ENCODE data around the gene PRTN3.

Gene PRTN3

GRCh38 chr19:810883-811489, 29.8 kb upstream of the PRTN3 start:
- no peak overlapping the region for H4K8ac ChIP-seq (ENCODE audit: low read depth, low read length)
- no peak overlapping the region for H3K4me2 ChIP-seq (ENCODE audit: low read length)
- no peak overlapping the region for H3K27ac ChIP-seq (ENCODE audit: low read depth, low read length)
- H3K4ac ChIP-seq (ENCODE audit: low read depth, low read length) = no peak overlapping the region
- H3K56ac ChIP-seq (ENCODE audit: low read length) = no peak overlapping the region
- H3K79me1 ChIP-seq (ENCODE audit: low read length) = peaks cover 13% of the 10 kb centered on the region
- H3K23ac ChIP-seq (ENCODE audit: low read length) = no peak overlapping the region
- H3K27me3 ChIP-seq (ENCODE audit: insufficient read depth, low read length, poor library complexity) = no peaks in the 10 kb centered on the region
- H3K9ac ChIP-seq (ENCODE audit: low read length) = no peak overlapping the region
- no CpG with 5 or more reads among the region's 25 CpGs for WGBS (ENCODE audit: extremely low coverage, insufficient coverage, low lambda C conversion rate)
- DNase-seq = no peak
- H2BK5ac ChIP-seq (ENCODE audit: low read length) = no peak overlapping the region
- no peak overlapping the region for H2BK15ac ChIP-seq (replicated peaks; ENCODE audit: low read depth)
- no peaks in the 10 kb centered on the region for H3K4me1 ChIP-seq (ENCODE audit: control insufficient read depth, low read depth, low read length)
- no peak overlapping the region for H4K5ac ChIP-seq (ENCODE audit: low read length)
- H3K36me3 ChIP-seq (ENCODE audit: control insufficient read depth, insufficient read depth, low read length) = peaks cover 33% of the 10 kb centered on the region
- peaks cover 17% of the 10 kb centered on the region for H3K79me2 ChIP-seq (ENCODE audit: control insufficient read depth, insufficient read depth, low read length)
- H2AK5ac ChIP-seq (ENCODE audit: low read length) = no peak overlapping the region
- H3K4me3 ChIP-seq (ENCODE audit: low read length) = no peak overlapping the region
- no peak overlapping the region for H2BK120ac ChIP-seq (ENCODE audit: low read depth, low read length)
- no peak overlapping the region for H3K18ac ChIP-seq (ENCODE audit: low read length)

GRCh38 chr19:811506-812048, 29.2 kb upstream of the PRTN3 start:
- H3K4me1 ChIP-seq (ENCODE audit: control insufficient read depth, low read depth, low read length) = no peaks in the 10 kb centered on the region
- peaks cover 29% of the 10 kb centered on the region for H3K36me3 ChIP-seq (ENCODE audit: control insufficient read depth, insufficient read depth, low read length)
- H3K9ac ChIP-seq (ENCODE audit: low read length) = no peak overlapping the region
- H4K8ac ChIP-seq (ENCODE audit: low read depth, low read length) = no peak overlapping the region
- H3K23ac ChIP-seq (ENCODE audit: low read length) = no peak overlapping the region
- H2BK120ac ChIP-seq (ENCODE audit: low read depth, low read length) = no peak overlapping the region
- no peak overlapping the region for H2BK5ac ChIP-seq (ENCODE audit: low read length)
- H3K27ac ChIP-seq (ENCODE audit: low read depth, low read length) = no peak overlapping the region
- H3K18ac ChIP-seq (ENCODE audit: low read length) = no peak overlapping the region
- H3K56ac ChIP-seq (ENCODE audit: low read length) = no peak overlapping the region
- H2BK15ac ChIP-seq (replicated peaks; ENCODE audit: low read depth) = no peak overlapping the region
- H3K27me3 ChIP-seq (ENCODE audit: insufficient read depth, low read length, poor library complexity) = no peaks in the 10 kb centered on the region
- H2AK5ac ChIP-seq (ENCODE audit: low read length) = no peak overlapping the region
- H3K79me2 ChIP-seq (ENCODE audit: control insufficient read depth, insufficient read depth, low read length) = peaks cover 14% of the 10 kb centered on the region
- no peak overlapping the region for H3K4me2 ChIP-seq (ENCODE audit: low read length)
- H3K4me3 ChIP-seq (ENCODE audit: low read length) = no peak overlapping the region
- no CpG with 5 or more reads among the region's 20 CpGs for WGBS (ENCODE audit: extremely low coverage, insufficient coverage, low lambda C conversion rate)
- H3K79me1 ChIP-seq (ENCODE audit: low read length) = peaks cover 11% of the 10 kb centered on the region
- H4K5ac ChIP-seq (ENCODE audit: low read length) = no peak overlapping the region
- no peak for DNase-seq
- no peak overlapping the region for H3K4ac ChIP-seq (ENCODE audit: low read depth, low read length)

GRCh38 chr19:812049-812746, 28.6 kb upstream of the PRTN3 start:
- no peak overlapping the region for H4K5ac ChIP-seq (ENCODE audit: low read length)
- no peak overlapping the region for H3K23ac ChIP-seq (ENCODE audit: low read length)
- peaks cover 6% of the 10 kb centered on the region for H3K79me1 ChIP-seq (ENCODE audit: low read length)
- no peak overlapping the region for H4K8ac ChIP-seq (ENCODE audit: low read depth, low read length)
- H2BK120ac ChIP-seq (ENCODE audit: low read depth, low read length) = no peak overlapping the region
- no peak overlapping the region for H3K4me2 ChIP-seq (ENCODE audit: low read length)
- H3K79me2 ChIP-seq (ENCODE audit: control insufficient read depth, insufficient read depth, low read length) = peaks cover 8% of the 10 kb centered on the region
- H2BK15ac ChIP-seq (replicated peaks; ENCODE audit: low read depth) = no peak overlapping the region
- DNase-seq = no peak
- no CpG with 5 or more reads among the region's 80 CpGs for WGBS (ENCODE audit: extremely low coverage, insufficient coverage, low lambda C conversion rate)
- H3K4me1 ChIP-seq (ENCODE audit: control insufficient read depth, low read depth, low read length) = no peaks in the 10 kb centered on the region
- H3K4me3 ChIP-seq (ENCODE audit: low read length) = no peak overlapping the region
- H2AK5ac ChIP-seq (ENCODE audit: low read length) = no peak overlapping the region
- no peak overlapping the region for H3K56ac ChIP-seq (ENCODE audit: low read length)
- no peaks in the 10 kb centered on the region for H3K27me3 ChIP-seq (ENCODE audit: insufficient read depth, low read length, poor library complexity)
- H3K4ac ChIP-seq (ENCODE audit: low read depth, low read length) = no peak overlapping the region
- no peak overlapping the region for H3K9ac ChIP-seq (ENCODE audit: low read length)
- H3K36me3 ChIP-seq (ENCODE audit: control insufficient read depth, insufficient read depth, low read length) = peaks cover 23% of the 10 kb centered on the region
- H2BK5ac ChIP-seq (ENCODE audit: low read length) = no peak overlapping the region
- H3K27ac ChIP-seq (ENCODE audit: low read depth, low read length) = no peak overlapping the region
- no peak overlapping the region for H3K18ac ChIP-seq (ENCODE audit: low read length)

- Histone ChIP-seq H2AK5ac (ENCODE audit: low read length) (no peak overlapping the region), H3K4me1 (ENCODE audit: control insufficient read depth, low read depth, low read length) (no peaks in the 10 kb centered on the region), H3K56ac (ENCODE audit: low read length) (no peak overlapping the region), H2BK120ac (ENCODE audit: low read depth, low read length) (no peak overlapping the region), H4K8ac (ENCODE audit: low read depth, low read length) (no peak overlapping the region), H4K5ac (ENCODE audit: low read length) (no peak overlapping the region), H3K4ac (ENCODE audit: low read depth, low read length) (no peak overlapping the region), H3K27me3 (ENCODE audit: insufficient read depth, low read length, poor library complexity) (no peaks in the 10 kb centered on the region), H3K36me3 (ENCODE audit: control insufficient read depth, insufficient read depth, low read length) (peaks cover 19% of the 10 kb centered on the region), H3K79me1 (ENCODE audit: low read length) (peaks cover 2% of the 10 kb centered on the region), H2BK5ac (ENCODE audit: low read length) (no peak overlapping the region), H3K79me2 (ENCODE audit: control insufficient read depth, insufficient read depth, low read length) (peaks cover 2% of the 10 kb centered on the region), H2BK15ac (replicated peaks; ENCODE audit: low read depth) (no peak overlapping the region), H3K4me3 (ENCODE audit: low read length) (no peak overlapping the region), H3K4me2 (ENCODE audit: low read length) (no peak overlapping the region), H3K9ac (ENCODE audit: low read length) (no peak overlapping the region), H3K27ac (ENCODE audit: low read depth, low read length) (no peak overlapping the region), H3K18ac (ENCODE audit: low read length) (no peak overlapping the region), H3K23ac (ENCODE audit: low read length) (no peak overlapping the region)
- WGBS (ENCODE audit: extremely low coverage, insufficient coverage, low lambda C conversion rate) = no CpG with 5 or more reads among the region's 72 CpGs
- no peak for DNase-seq
Measured at GRCh38 chr19:812747-813218, 28.0 kb upstream of the PRTN3 start.

GRCh38 chr19:813219-814151, 27.3 kb upstream of the PRTN3 start:
- H3K79me2 ChIP-seq (ENCODE audit: control insufficient read depth, insufficient read depth, low read length) = no peaks in the 10 kb centered on the region
- H3K23ac ChIP-seq (ENCODE audit: low read length) = no peak overlapping the region
- H4K8ac ChIP-seq (ENCODE audit: low read depth, low read length) = no peak overlapping the region
- no peak overlapping the region for H3K4me3 ChIP-seq (ENCODE audit: low read length)
- H3K27me3 ChIP-seq (ENCODE audit: insufficient read depth, low read length, poor library complexity) = no peaks in the 10 kb centered on the region
- no peak for DNase-seq
- no peak overlapping the region for H3K56ac ChIP-seq (ENCODE audit: low read length)
- no peak overlapping the region for H3K9ac ChIP-seq (ENCODE audit: low read length)
- no peak overlapping the region for H3K4me2 ChIP-seq (ENCODE audit: low read length)
- no peak overlapping the region for H3K18ac ChIP-seq (ENCODE audit: low read length)
- H2AK5ac ChIP-seq (ENCODE audit: low read length) = no peak overlapping the region
- no peak overlapping the region for H3K27ac ChIP-seq (ENCODE audit: low read depth, low read length)
- no peak overlapping the region for H3K4ac ChIP-seq (ENCODE audit: low read depth, low read length)
- H3K79me1 ChIP-seq (ENCODE audit: low read length) = no peaks in the 10 kb centered on the region
- H2BK15ac ChIP-seq (replicated peaks; ENCODE audit: low read depth) = no peak overlapping the region
- no peak overlapping the region for H4K5ac ChIP-seq (ENCODE audit: low read length)
- no peak overlapping the region for H2BK120ac ChIP-seq (ENCODE audit: low read depth, low read length)
- peaks cover 15% of the 10 kb centered on the region for H3K36me3 ChIP-seq (ENCODE audit: control insufficient read depth, insufficient read depth, low read length)
- H3K4me1 ChIP-seq (ENCODE audit: control insufficient read depth, low read depth, low read length) = no peaks in the 10 kb centered on the region
- H2BK5ac ChIP-seq (ENCODE audit: low read length) = no peak overlapping the region
- WGBS (ENCODE audit: extremely low coverage, insufficient coverage, low lambda C conversion rate) = no CpG with 5 or more reads among the region's 87 CpGs

All from mesendoderm (in vitro differentiated cells).